ENCODE results near the gene AHCYL2.

AHCYL2 gene

GRCh38 chr7:129327076-129327475 is 102.2 kb downstream of the AHCYL2 start:
- no peak for DNase-seq (ENCODE audit: extremely low spot score)
- TF ChIP-seq BHLHE40 (IDR thresholded peaks at IDR 0.05; ENCODE audit: borderline replicate concordance) (no peak), NFRKB (IDR thresholded peaks at IDR 0.05) (no peak), ELF4 (IDR thresholded peaks at IDR 0.05) (no peak), SUZ12 (IDR thresholded peaks at IDR 0.05) (no peak), CTBP1 (IDR thresholded peaks at IDR 0.05; ENCODE audit: borderline replicate concordance) (no peak), L3MBTL2 (conservative IDR thresholded peaks at IDR 0.05) (no peak), FOXK2 (IDR thresholded peaks at IDR 0.05) (no peak)
- ChIA-PET POLR2A (no interaction called here), CTCF (no interaction called here)

- TF ChIP-seq ARNT (IDR thresholded peaks at IDR 0.05) (no peak), SP1 (IDR thresholded peaks at IDR 0.05) (no peak), LEF1 (IDR thresholded peaks at IDR 0.05; ENCODE audit: borderline replicate concordance) (no peak)
- POLR2A ChIA-PET: no interaction called here
- no peak for DNase-seq (ENCODE audit: extremely low spot score)
- CTCF ChIA-PET: interaction anchor here (1.1 to 1.2 kb wide), 3 partner anchors 9 to 34 kb away, joined by 3 to 5 read pairs (median 4); no protein-coding TSS in a partner anchor
Observed at GRCh38 chr7:129332254-129333035, 107.6 kb downstream of the AHCYL2 start.

- CTCF ChIA-PET: interaction anchor here (1.4 kb wide), 1 partner anchor 34 kb away, joined by 3 read pairs; no protein-coding TSS in a partner anchor
- POLR2A ChIA-PET: interaction anchor here (1.2 kb wide), 1 partner anchor 8 kb away, joined by 3 read pairs; no protein-coding TSS in a partner anchor
- no peak for DNase-seq (ENCODE audit: extremely low spot score)
- TF ChIP-seq ELF4 (IDR thresholded peaks at IDR 0.05) (no peak), TARDBP (IDR thresholded peaks at IDR 0.05) (no peak), HDGF (IDR thresholded peaks at IDR 0.05; ENCODE audit: borderline replicate concordance) (no peak), CTBP1 (IDR thresholded peaks at IDR 0.05; ENCODE audit: borderline replicate concordance) (no peak), FOXM1 (IDR thresholded peaks at IDR 0.05; ENCODE audit: borderline replicate concordance) (no peak), SUZ12 (IDR thresholded peaks at IDR 0.05) (no peak), NFRKB (IDR thresholded peaks at IDR 0.05) (no peak), LEF1 (IDR thresholded peaks at IDR 0.05; ENCODE audit: borderline replicate concordance) (no peak), ARNT (IDR thresholded peaks at IDR 0.05) (no peak), FOXA1 (IDR thresholded peaks at IDR 0.05) (no peak), L3MBTL2 (conservative IDR thresholded peaks at IDR 0.05) (no peak), FOXK2 (IDR thresholded peaks at IDR 0.05) (no peak), ZNF384 (IDR thresholded peaks at IDR 0.05) (no peak), PKNOX1 (IDR thresholded peaks at IDR 0.05) (no peak), BHLHE40 (IDR thresholded peaks at IDR 0.05; ENCODE audit: borderline replicate concordance) (no peak), SP1 (IDR thresholded peaks at IDR 0.05) (no peak)
Observed at GRCh38 chr7:129334473-129334872, 109.6 kb downstream of the AHCYL2 start.

GRCh38 chr7:129338450-129338849 is 113.6 kb downstream of the AHCYL2 start:
- CTCF ChIA-PET: interaction anchor here (1.0 kb wide), 1 partner anchor 9 kb away, joined by 4 read pairs; no protein-coding TSS in a partner anchor
- POLR2A ChIA-PET: no interaction called here
- TF ChIP-seq FOXM1 (IDR thresholded peaks at IDR 0.05; ENCODE audit: borderline replicate concordance) (no peak), FOXK2 (IDR thresholded peaks at IDR 0.05) (no peak), ZNF384 (IDR thresholded peaks at IDR 0.05) (no peak), ARNT (IDR thresholded peaks at IDR 0.05) (no peak), ELF4 (IDR thresholded peaks at IDR 0.05) (no peak), SP1 (IDR thresholded peaks at IDR 0.05) (no peak), CTBP1 (IDR thresholded peaks at IDR 0.05; ENCODE audit: borderline replicate concordance) (no peak)
- DNase-seq (ENCODE audit: extremely low spot score): no peak

GRCh38 chr7:129341212-129341611 is 116.4 kb downstream of the AHCYL2 start:
- no peak for TF ChIP-seq PKNOX1 (IDR thresholded peaks at IDR 0.05)
- no peak for TF ChIP-seq FOXM1 (IDR thresholded peaks at IDR 0.05; ENCODE audit: borderline replicate concordance)
- TF ChIP-seq ZNF384 (IDR thresholded peaks at IDR 0.05): no peak
- no peak for TF ChIP-seq FOXA1 (IDR thresholded peaks at IDR 0.05)
- TF ChIP-seq HDGF (IDR thresholded peaks at IDR 0.05; ENCODE audit: borderline replicate concordance): no peak
- no peak for TF ChIP-seq LEF1 (IDR thresholded peaks at IDR 0.05; ENCODE audit: borderline replicate concordance)
- no peak for TF ChIP-seq NFRKB (IDR thresholded peaks at IDR 0.05)
- no peak for TF ChIP-seq CTBP1 (IDR thresholded peaks at IDR 0.05; ENCODE audit: borderline replicate concordance)
- no peak for TF ChIP-seq L3MBTL2 (conservative IDR thresholded peaks at IDR 0.05)
- no peak for TF ChIP-seq ELF4 (IDR thresholded peaks at IDR 0.05)
- no peak for TF ChIP-seq BHLHE40 (IDR thresholded peaks at IDR 0.05; ENCODE audit: borderline replicate concordance)
- TF ChIP-seq SUZ12 (IDR thresholded peaks at IDR 0.05): no peak
- no peak for TF ChIP-seq FOXK2 (IDR thresholded peaks at IDR 0.05)
- no peak for TF ChIP-seq SP1 (IDR thresholded peaks at IDR 0.05)
- TF ChIP-seq TARDBP (IDR thresholded peaks at IDR 0.05): no peak
- DNase-seq (ENCODE audit: extremely low spot score): no peak
- CTCF ChIA-PET: interaction anchor here (1.4 kb wide), 1 partner anchor 26 kb away, joined by 4 read pairs; no protein-coding TSS in a partner anchor
- POLR2A ChIA-PET: no interaction called here

GRCh38 chr7:129341816-129342806 is 117.3 kb downstream of the AHCYL2 start:
- ChIA-PET CTCF (interaction anchor here (0.6 to 1.5 kb wide), 16 partner anchors 9 to 473 kb away, joined by 3 to 7 read pairs (median 4); no protein-coding TSS in a partner anchor), POLR2A (interaction anchor here (0.8 kb wide), 1 partner anchor 8 kb away, joined by 3 read pairs; no protein-coding TSS in a partner anchor)
- DNase-seq (ENCODE audit: extremely low spot score): no peak
- TF ChIP-seq LEF1 (IDR thresholded peaks at IDR 0.05; ENCODE audit: borderline replicate concordance) (no peak), SUZ12 (IDR thresholded peaks at IDR 0.05) (no peak), TARDBP (IDR thresholded peaks at IDR 0.05) (no peak), L3MBTL2 (conservative IDR thresholded peaks at IDR 0.05) (no peak), ARNT (IDR thresholded peaks at IDR 0.05) (no peak)

All from HEK293T (cell line).